MM.1S (cell line): ENCODE measurements around the gene RALGDS.

Experiments used
- DNase-seq: peaks from one replicate; pipeline ENCODE4 v3.0.0-alpha.2; 2015
- H2AFZ ChIP-seq: fragments of 300-600 bp; sonication (generic); 2 replicates; pipeline ENCODE4 v1.6.0; 2016; ENCODE audit warnings: antibody characterized with exemption, low read length
- H3F3A ChIP-seq: fragments of 300-600 bp; sonication (generic); 2 replicates; pipeline ENCODE4 v1.6.1; 2016; ENCODE audit warnings: mild to moderate bottlenecking, antibody characterized with exemption, low read length, moderate library complexity, mixed read lengths; ENCODE audit not compliant: insufficient read depth
- H3K27ac ChIP-seq: fragments of 300-600 bp; sonication (generic); 2 replicates; pipeline ENCODE4 v1.5.1; 2016; ENCODE audit warnings: mild to moderate bottlenecking, low read length
- H3K27me3 ChIP-seq: fragments of 300-600 bp; sonication (generic); replicated peaks from 2 replicates; pipeline ENCODE4 v1.6.0; 2016; ENCODE audit warnings: low read length; ENCODE audit not compliant: insufficient read depth
- H3K36me3 ChIP-seq: fragments of 300-600 bp; sonication (generic); replicated peaks from 2 replicates; pipeline ENCODE4 v1.6.1; 2016; ENCODE audit warnings: mild to moderate bottlenecking, low read length, mixed read lengths; ENCODE audit not compliant: insufficient read depth
- H3K4me1 ChIP-seq: fragments of 300-600 bp; sonication (generic); 2 replicates; pipeline ENCODE4 v1.6.1; 2016; ENCODE audit warnings: low read length, mixed read lengths
- H3K4me2 ChIP-seq: fragments of 300-600 bp; sonication (generic); 2 replicates; pipeline ENCODE4 v1.6.0; 2016; ENCODE audit warnings: low read depth, low read length
- H3K4me3 ChIP-seq: fragments of 300-600 bp; sonication (generic); 2 replicates; pipeline ENCODE4 v1.5.1; 2016; ENCODE audit warnings: low read length, mixed read lengths
- H3K79me2 ChIP-seq: fragments of 300-600 bp; sonication (generic); 2 replicates; pipeline ENCODE4 v1.6.1; 2016; ENCODE audit warnings: mixed run types, low read length, mixed read lengths
- H3K9ac ChIP-seq: fragments of 300-600 bp; sonication (generic); 2 replicates; pipeline ENCODE4 v1.6.1; 2016; ENCODE audit warnings: low read length, mixed read lengths
- H3K9me2 ChIP-seq: fragments of 300-600 bp; sonication (generic); replicated peaks from 2 replicates; pipeline ENCODE4 v1.6.1; 2016; ENCODE audit warnings: mild to moderate bottlenecking, low read length, mixed read lengths; ENCODE audit not compliant: insufficient read depth
- H3K9me3 ChIP-seq: fragments of 300-600 bp; sonication (generic); replicated peaks from 2 replicates; pipeline ENCODE4 v1.6.1; 2016; ENCODE audit warnings: mild to moderate bottlenecking, low read length, mixed read lengths; ENCODE audit not compliant: insufficient read depth
- H4K20me1 ChIP-seq: fragments of 300-600 bp; sonication (generic); 2 replicates; pipeline ENCODE4 v1.6.1; 2016; ENCODE audit warnings: mild to moderate bottlenecking, low read length, moderate library complexity, mixed read lengths; ENCODE audit not compliant: insufficient read depth
- CTCF ChIP-seq: fragments of 300-600 bp; sonication (generic); IDR thresholded peaks from 2 replicates; pipeline ENCODE4 v1.5.1; 2016; ENCODE audit warnings: antibody characterized with exemption, low read length, mixed read lengths
- EZH2 ChIP-seq: fragments of 300-600 bp; sonication (generic); optimal IDR thresholded peaks from 2 replicates; pipeline ENCODE3; 2017; ENCODE audit warnings: low read depth, mild to moderate bottlenecking, antibody characterized with exemption, low read length, mixed read lengths
- EZH2phosphoT487 ChIP-seq: fragments of 300-600 bp; sonication (generic); IDR thresholded peaks from 2 replicates; pipeline ENCODE4 v1.6.1; 2018; ENCODE audit warnings: antibody characterized with exemption, low read length

RALGDS gene

GRCh38 chr9:133054966-133055365, 66.1 kb downstream of the RALGDS start:
- no peaks in the 10 kb centered on the region for H3K27me3 ChIP-seq
- H3F3A ChIP-seq, result no peaks in the 10 kb centered on the region
- no peak overlapping the region for H2AFZ ChIP-seq
- H3K9me3 ChIP-seq, result no peaks in the 10 kb centered on the region
- no peak overlapping the region for H3K4me2 ChIP-seq
- peaks cover 17% of the 10 kb centered on the region for H3K4me1 ChIP-seq
- no peaks in the 10 kb centered on the region for H3K36me3 ChIP-seq
- TF ChIP-seq EZH2 (no peak), EZH2phosphoT487 (no peak)
- no peak overlapping the region for H3K27ac ChIP-seq
- no peak overlapping the region for H3K4me3 ChIP-seq
- H3K9me2 ChIP-seq, result no peaks in the 10 kb centered on the region
- no peak for DNase-seq
- no peaks in the 10 kb centered on the region for H4K20me1 ChIP-seq
- H3K79me2 ChIP-seq, result no peaks in the 10 kb centered on the region
- H3K9ac ChIP-seq, result no peak overlapping the region

GRCh38 chr9:133054194-133054890, 66.7 kb downstream of the RALGDS start:
- Histone ChIP-seq H3F3A (no peaks in the 10 kb centered on the region), H3K9me2 (no peaks in the 10 kb centered on the region), H3K36me3 (no peaks in the 10 kb centered on the region), H3K4me1 (peaks cover 11% of the 10 kb centered on the region), H3K4me3 (no peak overlapping the region), H3K4me2 (no peak overlapping the region), H3K9ac (no peak overlapping the region), H3K27ac (no peak overlapping the region), H4K20me1 (no peaks in the 10 kb centered on the region), H3K27me3 (no peaks in the 10 kb centered on the region), H3K9me3 (no peaks in the 10 kb centered on the region), H2AFZ (no peak overlapping the region), H3K79me2 (peaks cover 2% of the 10 kb centered on the region; the same call in 1 of the 2 replicates)
- no peak for DNase-seq
- TF ChIP-seq CTCF, result no peak
- no peak for TF ChIP-seq EZH2phosphoT487
- TF ChIP-seq EZH2, result no peak

- H3K27ac ChIP-seq, result no peak overlapping the region
- DNase-seq, result no peak
- no peak overlapping the region for H3K9ac ChIP-seq
- no peak overlapping the region for H2AFZ ChIP-seq
- no peaks in the 10 kb centered on the region for H3F3A ChIP-seq
- H3K4me1 ChIP-seq, result no peaks in the 10 kb centered on the region
- H3K79me2 ChIP-seq, result peaks cover 2% of the 10 kb centered on the region; the same call in 1 of the 2 replicates
- no peaks in the 10 kb centered on the region for H3K36me3 ChIP-seq
- no peak overlapping the region for H3K4me3 ChIP-seq
- TF ChIP-seq EZH2phosphoT487 (no peak), CTCF (no peak), EZH2 (no peak)
- H3K9me2 ChIP-seq, result no peaks in the 10 kb centered on the region
- no peaks in the 10 kb centered on the region for H3K27me3 ChIP-seq
- H3K9me3 ChIP-seq, result no peaks in the 10 kb centered on the region
- no peaks in the 10 kb centered on the region for H4K20me1 ChIP-seq
- H3K4me2 ChIP-seq, result no peak overlapping the region
Observed at GRCh38 chr9:133051966-133052539, 69.0 kb downstream of the RALGDS start.
